HG03469 (cell line): ENCODE results near the gene TRIP13.
"Not testable (repeated sequence)": the region's sequence is repeated elsewhere in the genome, so short reads cannot be mapped to it uniquely, and the experiment has no call there.

Experiments
- ATAC-seq: cut with Tn5 transposase; IDR thresholded peaks from one replicate; pipeline ENCODE4 v1.9.1; 2021; ENCODE audit warnings: mild to moderate bottlenecking, moderate library complexity, moderate number of reproducible peaks; ENCODE audit not compliant: unreplicated experiment

The TRIP13 gene

DNA sequence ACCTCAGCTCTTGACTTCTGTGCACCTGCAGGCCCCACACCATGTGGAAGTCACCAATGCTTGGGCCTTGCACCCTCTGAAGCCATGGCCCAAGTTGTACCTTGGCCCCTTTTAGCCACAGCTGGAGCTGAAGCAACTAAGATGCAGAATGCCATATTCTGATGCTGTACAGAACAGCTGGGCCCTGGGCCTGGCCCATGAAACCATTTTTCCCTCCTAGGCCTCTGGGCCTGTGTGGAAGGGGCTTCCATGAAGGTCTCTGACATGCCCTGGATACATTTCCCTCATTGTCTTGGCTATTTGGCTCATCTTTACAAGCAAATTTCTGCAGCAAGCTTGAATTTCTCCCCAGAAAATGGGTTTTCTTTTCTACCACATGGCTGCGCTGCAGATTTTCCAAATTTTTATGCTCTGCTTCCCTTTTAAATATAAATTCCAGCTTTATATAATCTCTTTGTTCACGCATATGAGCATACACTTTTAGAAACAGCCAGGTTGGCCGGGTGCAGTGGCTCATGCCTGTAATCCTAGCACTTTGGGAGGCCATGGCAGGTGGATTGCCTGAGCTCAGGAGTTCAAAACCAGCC is 41.8 kb downstream of the TRIP13 start:
- not testable (repeated sequence) for ATAC-seq

DNA sequence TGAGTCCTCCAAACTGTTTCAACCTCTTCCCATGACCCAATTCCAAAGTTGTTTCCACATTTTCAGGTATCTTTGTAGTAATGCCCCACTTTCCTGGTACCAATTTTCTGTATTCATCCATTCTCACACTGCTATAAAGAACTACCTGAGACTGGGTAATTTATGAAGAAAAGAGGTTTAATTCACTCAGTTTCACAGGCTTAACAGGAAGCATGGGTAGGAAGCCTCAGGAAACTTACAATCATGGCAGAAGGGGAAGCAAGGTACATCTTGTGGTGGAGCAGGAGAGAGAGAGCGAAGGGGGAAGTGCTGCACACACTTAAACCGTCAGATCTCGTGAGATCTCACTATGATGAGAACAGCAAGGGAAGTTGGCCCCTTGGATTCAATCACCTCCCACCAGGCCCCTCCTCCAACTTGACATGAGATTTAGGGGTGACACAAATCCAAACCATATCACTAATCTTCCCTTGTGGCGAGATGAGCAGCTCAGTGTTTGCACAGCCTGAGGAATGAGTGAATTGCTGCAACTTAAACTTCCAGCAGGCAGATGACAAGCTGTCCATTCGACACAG is 42.9 kb downstream of the TRIP13 start:
- no peak for ATAC-seq

- ATAC-seq: no peak
Observed at GRCh38 chr5:936149-937144, 43.8 kb downstream of the TRIP13 start.

GRCh38 chr5:937151-937924 is 44.7 kb downstream of the TRIP13 start:
- no peak for ATAC-seq

- ATAC-seq: no peak
Observed at GRCh38 chr5:939368-939767, 46.7 kb downstream of the TRIP13 start.

DNA sequence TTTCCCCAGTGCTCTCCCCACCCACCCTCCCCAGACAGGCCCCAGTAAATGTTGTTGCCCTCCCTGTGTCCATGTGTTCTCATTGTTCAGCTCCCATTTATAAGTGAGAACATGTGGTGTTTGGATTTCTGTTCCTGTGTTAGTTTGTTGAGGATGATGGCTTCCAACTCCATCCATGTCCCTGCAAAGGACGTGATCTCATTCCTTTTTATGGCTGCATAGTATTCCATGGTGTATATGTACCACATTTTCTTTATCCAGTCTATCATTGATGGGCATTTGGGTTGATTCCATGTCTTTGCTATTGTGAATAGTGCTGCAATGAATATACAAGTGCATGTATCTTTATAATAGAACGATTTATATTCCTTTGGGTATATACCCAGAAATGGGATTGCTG is 48.1 kb downstream of the TRIP13 start:
- ATAC-seq: not testable (repeated sequence)

GRCh38 chr5:943201-943917 is 50.7 kb downstream of the TRIP13 start:
- ATAC-seq: no peak

GRCh38 chr5:943918-944620 is 51.4 kb downstream of the TRIP13 start:
- ATAC-seq: no peak

DNA sequence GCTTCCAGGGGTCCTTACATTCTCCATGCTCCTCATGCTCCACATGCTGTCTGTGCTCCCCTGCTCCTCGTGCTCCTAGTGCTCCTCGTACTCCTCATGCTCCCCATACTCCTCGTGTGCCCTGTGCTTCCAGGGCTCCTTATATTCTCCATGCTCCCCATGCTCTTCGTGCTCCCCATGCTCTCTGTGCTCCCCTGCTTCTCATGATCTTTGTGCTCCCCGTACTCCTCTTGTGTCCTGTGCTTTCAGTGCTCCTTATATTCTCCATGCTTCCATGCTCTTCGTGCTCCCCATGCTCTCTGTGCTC is 51.9 kb downstream of the TRIP13 start:
- ATAC-seq: no peak

DNA sequence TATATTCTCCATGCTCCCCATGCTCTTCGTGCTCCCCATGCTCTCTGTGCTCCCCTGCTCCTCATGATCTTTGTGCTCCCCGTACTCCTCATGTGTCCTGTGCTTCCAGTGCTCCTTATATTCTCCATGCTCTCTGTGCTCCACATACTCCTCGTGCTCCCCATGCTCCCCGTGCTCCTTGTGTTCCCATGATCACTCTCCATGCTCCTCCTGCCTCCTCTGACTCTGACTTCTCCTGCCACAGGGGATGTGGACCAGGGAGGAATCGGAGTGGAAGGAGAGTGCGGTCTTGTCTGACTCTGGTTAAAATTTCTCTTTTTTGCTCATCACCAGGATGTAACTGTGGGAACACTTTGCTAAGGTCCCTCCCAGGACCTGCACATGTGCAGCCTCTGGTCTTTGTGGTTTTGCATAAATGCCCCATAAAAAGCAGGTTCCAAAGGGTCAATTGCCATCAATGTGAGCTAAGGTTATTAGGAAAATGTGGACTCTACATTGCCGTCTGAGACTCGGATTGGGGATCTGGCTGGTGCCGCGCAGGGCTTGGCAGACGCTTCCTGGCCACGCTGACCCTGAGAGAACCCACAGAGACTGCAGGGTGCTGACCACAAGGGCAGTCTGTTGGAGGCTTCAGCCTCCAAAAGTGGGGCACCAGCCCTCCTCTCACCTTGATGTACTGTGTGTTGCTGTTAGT is 52.5 kb downstream of the TRIP13 start:
- ATAC-seq: no peak

DNA sequence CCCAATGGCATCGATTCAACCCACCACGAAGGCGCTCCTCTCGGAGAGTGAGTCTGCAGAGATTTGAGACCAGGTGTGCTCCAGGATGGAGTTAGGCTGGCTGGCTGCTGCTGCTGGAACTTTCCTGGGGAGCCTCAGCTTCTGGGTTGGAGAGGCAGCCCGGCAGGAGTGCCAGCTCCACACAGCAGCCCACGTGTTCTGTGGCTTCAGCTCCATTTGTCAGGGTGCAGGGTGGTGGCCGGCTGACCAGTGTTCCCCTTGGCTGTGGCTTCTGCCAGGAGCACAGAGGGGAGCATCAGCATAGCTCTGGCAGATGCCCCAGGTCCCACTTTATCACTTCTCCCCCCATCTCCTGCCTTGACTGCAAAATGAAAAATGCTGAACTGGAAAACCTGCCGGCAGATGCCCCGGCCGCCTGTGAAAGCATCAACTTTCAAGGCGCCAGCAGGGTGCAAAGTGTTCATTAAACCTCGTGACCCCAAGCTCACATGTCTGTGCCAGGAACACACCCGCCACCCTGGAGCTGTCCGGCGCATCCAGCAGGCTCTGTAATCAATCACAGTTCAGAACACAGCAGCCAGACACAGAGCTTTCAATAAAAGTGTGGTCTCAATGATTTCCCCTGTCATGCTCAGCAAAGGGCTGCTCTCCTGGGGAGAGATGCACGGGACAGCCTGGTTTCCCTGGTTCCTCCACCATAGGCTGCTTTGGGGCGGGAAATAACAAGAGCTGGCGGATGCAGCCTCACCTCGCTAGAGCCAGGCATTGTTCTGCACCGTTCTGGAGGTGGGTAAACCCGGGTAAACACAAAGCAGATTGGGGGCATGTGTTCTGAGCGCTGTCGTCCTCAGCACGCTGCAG is 53.2 kb downstream of the TRIP13 start:
- no peak for ATAC-seq

- no peak for ATAC-seq
Observed at GRCh38 chr5:946720-947625, 54.3 kb downstream of the TRIP13 start.

GRCh38 chr5:947626-948471 is 55.2 kb downstream of the TRIP13 start:
- no peak for ATAC-seq

GRCh38 chr5:948472-949274 is 56.0 kb downstream of the TRIP13 start:
- no peak for ATAC-seq

- no peak for ATAC-seq
Observed at GRCh38 chr5:949275-949543, 56.5 kb downstream of the TRIP13 start.
